Hepatocyte (in vitro differentiated cells): ENCODE results near the gene TMEM135. TPM values are rescaled to one million over a fixed set of nuclear protein-coding genes. Genes with fewer than 3 reads are reported as not detected.

Experiments used
- DNase-seq: peaks from one replicate; pipeline ENCODE4 v3.0.0-alpha.2; 2016; ENCODE audit warnings: low spot score
- H2AFZ ChIP-seq: fragments of 200-600 bp; sonication (generic); 2 replicates; pipeline ENCODE4 v1.6.0; 2016; ENCODE audit warnings: antibody characterized with exemption, mild to moderate bottlenecking
- H3K27ac ChIP-seq: fragments of 200-600 bp; sonication (generic); 2 replicates; pipeline ENCODE4 v1.5.1; 2016; ENCODE audit warnings: mild to moderate bottlenecking
- H3K27me3 ChIP-seq: fragments of 200-600 bp; sonication (generic); 2 replicates; pipeline ENCODE4 v1.6.1; 2016
- H3K36me3 ChIP-seq: fragments of 200-600 bp; sonication (generic); replicated peaks from 2 replicates; pipeline ENCODE4 v1.5.1; 2016; ENCODE audit warnings: low read depth; ENCODE audit not compliant: insufficient read depth
- H3K4me1 ChIP-seq: fragments of 200-600 bp; sonication (generic); 2 replicates; pipeline ENCODE4 v1.5.1; 2016; ENCODE audit warnings: mild to moderate bottlenecking, moderate library complexity; ENCODE audit not compliant: insufficient read depth
- H3K4me2 ChIP-seq: fragments of 200-600 bp; sonication (generic); 2 replicates; pipeline ENCODE4 v1.6.0; 2016
- H3K4me3 ChIP-seq: fragments of 200-600 bp; sonication (generic); 2 replicates; pipeline ENCODE4 v1.5.1; 2016; ENCODE audit warnings: mild to moderate bottlenecking
- H3K79me2 ChIP-seq: fragments of 200-600 bp; sonication (generic); 2 replicates; pipeline ENCODE4 v1.6.0; 2017; ENCODE audit warnings: mild to moderate bottlenecking
- H3K9me2 ChIP-seq: fragments of 200-600 bp; sonication (generic); replicated peaks from 2 replicates; pipeline ENCODE4 v1.6.0; 2017; ENCODE audit warnings: mild to moderate bottlenecking; ENCODE audit not compliant: insufficient read depth
- H3K9me3 ChIP-seq: fragments of 200-600 bp; sonication (generic); 2 replicates; pipeline ENCODE4 v1.5.1; 2016; ENCODE audit warnings: low read depth, mild to moderate bottlenecking
- H4K20me1 ChIP-seq: fragments of 200-600 bp; sonication (generic); 2 replicates; pipeline ENCODE4 v1.6.0; 2016; ENCODE audit warnings: mild to moderate bottlenecking; ENCODE audit not compliant: insufficient read depth, poor library complexity, severe bottlenecking
- CTCF ChIP-seq: fragments of 200-600 bp; sonication (generic); IDR thresholded peaks from 2 replicates; pipeline ENCODE4 v1.5.1; 2016; ENCODE audit warnings: antibody characterized with exemption, mild to moderate bottlenecking; ENCODE audit not compliant: poor library complexity
- EZH2 ChIP-seq: fragments of 200-600 bp; sonication (generic); IDR thresholded peaks from 2 replicates; pipeline ENCODE4 v1.6.1; 2016; ENCODE audit warnings: antibody characterized with exemption, mild to moderate bottlenecking, borderline replicate concordance
- EZH2phosphoT487 ChIP-seq: fragments of 200-600 bp; sonication (generic); IDR thresholded peaks from one replicate; pipeline ENCODE4 v1.6.1; 2018; ENCODE audit warnings: antibody characterized with exemption, mild to moderate bottlenecking, low read depth, moderate library complexity; ENCODE audit not compliant: unreplicated experiment, severe bottlenecking
- WGBS: methylation state at CpG from one replicate; pipeline ENCODE4 v1.1.6; 2016; ENCODE audit warnings: low lambda C conversion rate; ENCODE audit errors: missing lambda C conversion rate; 5-methylcytosine and 5-hydroxymethylcytosine counted together
- polyA plus RNA-seq: library from polyadenylated mRNA; unstranded; fragments of >200 nt; fragmentation: Nextera tagmentation; extraction: Ambion mirVana; gene quantifications from 2 replicates; pipeline ENCODE4 v1.2.1, GENCODE V29; 2016
- total RNA-seq: library from RNA; depleted of rRNA; stranded (reverse); fragments of >200 nt; gene quantifications from 2 replicates; pipeline ENCODE4 v1.2.3, GENCODE V29; 2014

TMEM135 gene
- total and polyA plus RNA-seq, 2 experiments from 2014 or later: 26.7 to 52.0 TPM

GRCh38 chr11:87179621-87180020, 141.9 kb downstream of the TMEM135 start:
- Histone ChIP-seq H4K20me1 (no peaks in the 10 kb centered on the region), H3K36me3 (no peaks in the 10 kb centered on the region), H3K9me2 (no peaks in the 10 kb centered on the region), H3K79me2 (no peaks in the 10 kb centered on the region), H3K27me3 (no peaks in the 10 kb centered on the region), H3K4me2 (no peak overlapping the region), H3K9me3 (no peaks in the 10 kb centered on the region), H2AFZ (no peak overlapping the region), H3K4me1 (no peaks in the 10 kb centered on the region), H3K4me3 (no peak overlapping the region), H3K27ac (no peak overlapping the region)
- TF ChIP-seq EZH2 (no peak), EZH2phosphoT487 (no peak), CTCF (no peak)
- DNase-seq: no peak
- WGBS: 87% methylated on average over 1 of the region's 1 CpG

- WGBS: 79% methylated on average over 2 of the region's 2 CpGs
- Histone ChIP-seq H3K27me3 (no peaks in the 10 kb centered on the region), H3K79me2 (no peaks in the 10 kb centered on the region), H3K4me1 (no peaks in the 10 kb centered on the region), H3K9me3 (no peaks in the 10 kb centered on the region), H3K4me2 (no peak overlapping the region), H2AFZ (no peak overlapping the region), H4K20me1 (no peaks in the 10 kb centered on the region), H3K9me2 (no peaks in the 10 kb centered on the region), H3K4me3 (no peak overlapping the region), H3K27ac (no peak overlapping the region), H3K36me3 (no peaks in the 10 kb centered on the region)
- no peak for DNase-seq
- no peak for TF ChIP-seq EZH2phosphoT487
- TF ChIP-seq EZH2: no peak
- no peak for TF ChIP-seq CTCF
Measured at GRCh38 chr11:87180742-87181141, 143.0 kb downstream of the TMEM135 start.

- Histone ChIP-seq H3K9me3 (no peaks in the 10 kb centered on the region), H4K20me1 (no peaks in the 10 kb centered on the region), H3K36me3 (no peaks in the 10 kb centered on the region), H2AFZ (no peak overlapping the region), H3K27ac (no peak overlapping the region), H3K79me2 (no peaks in the 10 kb centered on the region), H3K9me2 (no peaks in the 10 kb centered on the region), H3K4me2 (no peak overlapping the region), H3K4me3 (no peak overlapping the region), H3K4me1 (no peaks in the 10 kb centered on the region), H3K27me3 (no peaks in the 10 kb centered on the region)
- no peak for DNase-seq
- WGBS: 87% methylated on average over 3 of the region's 3 CpGs
- TF ChIP-seq EZH2phosphoT487: no peak
- TF ChIP-seq CTCF: no peak
- no peak for TF ChIP-seq EZH2
Measured at GRCh38 chr11:87181143-87181542, 143.4 kb downstream of the TMEM135 start.

- Histone ChIP-seq H3K27me3 (no peaks in the 10 kb centered on the region), H3K9me3 (no peaks in the 10 kb centered on the region), H3K4me2 (no peak overlapping the region), H3K36me3 (no peaks in the 10 kb centered on the region), H3K4me1 (no peaks in the 10 kb centered on the region), H3K79me2 (no peaks in the 10 kb centered on the region), H4K20me1 (no peaks in the 10 kb centered on the region), H3K27ac (no peak overlapping the region), H3K4me3 (no peak overlapping the region), H2AFZ (no peak overlapping the region), H3K9me2 (no peaks in the 10 kb centered on the region)
- no peak for DNase-seq
- 79% methylated on average over 2 of the region's 2 CpGs for WGBS
- TF ChIP-seq CTCF (no peak), EZH2phosphoT487 (no peak), EZH2 (no peak)
Measured at GRCh38 chr11:87185228-87185627, 147.5 kb downstream of the TMEM135 start.
